ENCODE data around the gene FAM228A.
"Not testable (repeated sequence)": the region's sequence is repeated elsewhere in the genome, so short reads cannot be mapped to it uniquely, and the experiment has no call there.

Gene FAM228A

GRCh38 chr2:24174851-24175277 is at the start of gene FAM228A:
Gene FAM228A (plus strand): TSS chr2:24175053. CDS start chr2:24175481, 428 bp downstream.
- DNase-seq, result no peak

- no peak for DNase-seq
Measured at GRCh38 chr2:24125956-24126355, 48.9 kb upstream of the FAM228A start.

GRCh38 chr2:24132543-24132942 is 42.3 kb upstream of the FAM228A start:
- DNase-seq, result no peak

GRCh38 chr2:24140305-24140704 is 34.5 kb upstream of the FAM228A start:
- DNase-seq, result not testable (repeated sequence)

DNA sequence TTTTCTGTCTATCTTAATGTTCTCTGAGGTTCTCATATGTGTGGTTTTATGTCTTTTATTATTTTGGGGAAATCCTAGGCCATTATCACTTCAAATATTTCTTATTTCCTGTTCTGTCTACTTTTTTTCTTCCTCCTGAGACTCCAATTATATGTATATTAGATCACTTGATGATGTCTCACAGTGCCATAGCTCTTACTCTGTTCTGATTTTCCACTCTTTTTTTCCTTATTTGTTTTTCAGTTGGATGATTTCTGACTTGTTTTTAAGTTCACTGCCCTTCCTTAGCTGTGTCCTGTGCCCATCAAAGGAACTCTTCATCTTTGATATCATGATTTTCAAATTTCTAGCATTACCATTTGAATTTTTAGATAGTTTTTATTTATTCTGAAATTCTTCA is 27.5 kb upstream of the FAM228A start:
- DNase-seq, result no peak

DNA sequence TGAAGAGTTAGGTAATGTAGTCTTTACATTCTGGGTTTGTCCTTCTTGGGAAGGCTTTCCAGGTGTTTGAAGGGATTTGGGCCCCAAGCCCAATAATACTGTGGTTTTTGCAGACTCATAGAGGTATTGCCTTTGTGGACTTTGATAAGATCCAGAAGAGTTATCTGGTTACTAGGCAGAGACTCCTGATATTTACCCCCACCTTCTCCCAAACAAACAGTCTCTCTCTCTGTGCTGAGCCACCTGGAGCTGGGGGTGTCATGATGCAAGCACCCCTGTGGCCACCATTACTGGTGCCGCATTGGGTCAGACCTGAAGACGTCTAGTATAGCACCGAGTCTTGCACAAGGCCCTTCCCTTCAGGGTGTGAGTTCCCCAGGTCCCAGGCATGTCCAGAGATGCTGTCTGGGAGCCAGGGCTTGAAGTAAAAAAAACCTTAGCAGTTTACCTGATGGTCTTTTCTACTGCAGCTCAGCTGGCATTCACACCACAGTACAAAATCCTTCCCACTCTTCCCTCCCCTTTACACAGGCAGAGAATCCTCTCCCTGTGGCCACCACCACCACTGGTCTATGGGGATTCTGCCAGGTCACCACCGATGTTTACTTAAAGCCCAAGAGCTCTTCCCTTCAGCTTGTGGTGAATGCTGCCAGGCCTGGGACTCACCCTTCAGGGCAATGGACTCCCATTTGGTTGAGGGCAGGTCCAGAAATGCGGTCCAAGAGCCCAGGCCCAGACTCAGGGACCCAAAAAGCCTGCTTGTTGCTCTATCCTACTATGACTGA is 22.2 kb upstream of the FAM228A start:
- DNase-seq, result no peak

GRCh38 chr2:24153478-24153877 is 21.4 kb upstream of the FAM228A start:
- DNase-seq, result no peak

DNA sequence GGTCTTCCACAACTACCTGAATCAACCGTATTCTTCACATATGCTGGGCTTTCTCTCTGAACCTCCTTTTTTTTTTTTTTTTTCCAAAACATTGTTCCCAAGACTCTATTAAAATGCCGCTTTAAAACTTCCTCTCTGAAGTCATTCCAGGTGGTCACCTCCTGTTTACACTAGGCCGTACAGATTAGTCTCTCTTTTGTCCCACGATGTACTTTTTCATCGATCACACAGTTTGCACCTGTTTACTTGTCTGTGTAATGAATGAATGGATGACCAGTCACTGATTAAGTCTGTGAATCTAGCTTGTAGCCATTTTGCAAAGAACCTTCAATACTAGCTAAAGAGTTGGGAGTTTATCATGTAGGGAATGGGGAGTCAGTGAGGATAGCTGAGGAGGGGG is 16.7 kb upstream of the FAM228A start:
- DNase-seq, result no peak

DNA sequence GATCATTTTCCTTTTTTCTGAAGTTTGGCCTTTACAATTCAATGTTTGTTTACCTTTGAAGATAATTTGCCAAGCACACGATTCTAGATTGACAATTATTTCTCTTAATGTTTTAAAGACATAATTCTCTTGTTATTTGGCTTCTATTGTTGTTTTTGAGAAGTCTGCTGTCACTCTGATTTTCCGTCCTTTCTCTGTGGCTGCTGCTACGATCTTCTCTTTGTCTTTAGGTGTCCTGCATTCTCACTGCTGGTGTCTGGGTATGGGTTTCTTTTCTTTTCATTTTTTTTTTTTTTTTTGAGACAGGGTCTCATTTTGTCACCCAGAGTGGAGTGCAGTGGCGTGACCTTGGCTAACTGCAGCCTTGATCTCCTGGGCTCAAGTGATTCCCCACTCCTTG is 15.1 kb upstream of the FAM228A start:
- DNase-seq, result no peak

- no peak for DNase-seq
Measured at GRCh38 chr2:24160761-24161160, 14.1 kb upstream of the FAM228A start.

- no peak for DNase-seq
Measured at GRCh38 chr2:24162494-24162893, 12.4 kb upstream of the FAM228A start.

DNA sequence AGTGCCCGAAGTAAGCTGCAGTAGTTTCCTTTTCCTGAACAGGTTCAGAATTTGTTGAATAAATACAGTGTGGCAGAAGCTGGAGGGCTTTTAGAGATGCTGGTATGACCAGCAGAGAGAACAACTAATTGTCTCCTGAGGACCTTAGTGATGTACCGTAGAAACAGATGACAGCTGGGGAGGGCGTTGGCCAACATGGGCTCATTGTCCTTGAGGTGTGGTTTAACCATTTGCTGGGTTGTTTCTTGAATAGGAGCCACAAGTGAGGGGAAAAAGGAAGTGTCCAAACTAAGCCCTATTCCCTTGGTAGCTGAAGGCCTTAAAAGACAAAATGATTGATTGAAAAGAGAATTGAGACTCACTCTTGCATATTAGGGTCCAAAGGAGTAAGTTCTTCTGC is 11.7 kb upstream of the FAM228A start:
- DNase-seq, result no peak

DNA sequence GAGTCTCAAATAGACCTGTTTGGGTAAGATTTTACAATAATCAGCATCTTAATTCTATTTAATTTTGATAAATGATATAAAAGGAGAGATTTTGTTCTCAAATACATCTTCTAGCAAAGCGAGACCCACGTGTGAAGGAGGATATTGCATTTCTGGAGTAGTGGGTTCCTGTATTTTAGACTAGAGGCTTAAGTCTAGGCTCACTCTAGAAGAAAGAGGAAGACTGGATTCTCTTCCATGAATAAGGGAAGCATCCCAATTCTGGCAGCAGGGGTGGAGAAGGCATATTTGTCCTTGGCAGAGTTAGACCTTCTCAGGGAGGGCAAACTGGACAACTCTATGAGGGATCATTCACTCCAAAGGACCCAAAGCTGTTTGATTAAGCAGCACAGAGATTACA is 11.3 kb upstream of the FAM228A start:
- no peak for DNase-seq

GRCh38 chr2:24164416-24164973 is 10.4 kb upstream of the FAM228A start:
- DNase-seq, result peak in 3 of 14 donors; percentile 1 to 10 (median 9)

- no peak for DNase-seq
Measured at GRCh38 chr2:24169023-24169422, 5.8 kb upstream of the FAM228A start.

DNA sequence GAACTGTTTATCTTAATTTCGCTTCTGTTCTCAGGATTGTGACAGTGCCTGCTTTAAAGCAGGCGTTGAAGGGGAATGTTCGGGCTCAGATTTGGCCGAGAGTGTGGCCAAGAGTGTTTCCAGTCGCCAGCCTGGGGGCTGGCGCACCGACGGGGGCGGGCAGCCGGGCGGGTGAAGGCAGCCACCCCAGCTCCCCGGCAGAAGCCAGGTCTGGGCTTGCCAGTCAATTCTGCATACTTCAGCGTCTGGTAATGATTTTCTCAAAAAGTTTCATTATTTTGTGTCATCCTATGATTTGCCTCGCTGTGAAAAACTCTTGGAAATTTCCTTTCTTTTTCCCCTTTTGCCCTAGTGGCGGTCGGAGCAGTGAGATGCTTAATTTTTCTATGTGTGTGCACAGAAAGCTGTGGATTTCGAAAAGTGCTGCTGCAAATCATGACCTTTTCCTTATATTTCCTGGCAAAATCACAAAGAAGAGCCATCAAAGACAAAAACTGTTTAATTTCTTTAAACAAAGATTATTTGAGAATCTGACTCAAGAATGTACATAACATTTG is 856 bp downstream of the FAM228A start:
- DNase-seq, result no peak

DNA sequence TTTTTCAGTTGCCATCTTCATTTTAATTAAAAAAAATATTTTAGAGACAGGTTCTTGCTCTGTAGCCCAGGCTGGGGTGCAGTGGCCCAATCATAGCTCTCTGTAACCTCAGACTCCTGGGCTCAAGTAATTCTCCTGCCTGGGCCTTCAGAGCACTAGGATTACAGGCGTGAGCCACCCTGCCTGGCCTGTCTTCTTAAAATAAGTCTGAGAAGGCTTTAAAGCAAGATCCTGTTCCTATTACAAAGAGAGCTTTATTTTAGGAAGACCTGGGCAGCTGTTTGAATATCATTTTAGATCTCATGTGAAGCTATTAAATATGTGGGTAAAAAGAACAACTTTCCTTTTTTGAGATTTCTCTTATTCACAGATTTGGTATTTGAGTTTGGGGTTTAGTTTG is 1.5 kb downstream of the FAM228A start:
- DNase-seq, result no peak

- no peak for DNase-seq
Measured at GRCh38 chr2:24179683-24180082, 4.8 kb downstream of the FAM228A start.

- DNase-seq, result no peak
Measured at GRCh38 chr2:24181849-24182248, 7.0 kb downstream of the FAM228A start.

DNA sequence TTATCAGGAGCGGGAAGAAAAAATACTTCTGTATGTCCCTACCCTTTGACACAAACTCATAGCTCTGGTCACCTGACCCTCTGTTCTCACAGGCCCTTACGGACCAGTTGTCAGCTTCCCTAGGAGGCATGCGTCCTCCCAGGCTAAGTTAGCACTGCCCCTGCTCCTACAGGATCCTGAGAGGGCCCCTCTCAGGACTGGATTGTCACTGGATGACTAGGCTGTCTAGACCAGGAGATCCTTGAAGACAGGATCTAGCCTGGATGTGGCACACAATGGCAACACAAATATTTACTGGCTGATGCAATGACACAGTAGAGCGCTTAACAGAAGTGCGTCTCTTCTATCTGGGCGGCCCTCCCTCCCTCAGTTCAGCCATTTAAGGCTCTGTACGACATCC is 7.7 kb downstream of the FAM228A start:
- no peak for DNase-seq

DNA sequence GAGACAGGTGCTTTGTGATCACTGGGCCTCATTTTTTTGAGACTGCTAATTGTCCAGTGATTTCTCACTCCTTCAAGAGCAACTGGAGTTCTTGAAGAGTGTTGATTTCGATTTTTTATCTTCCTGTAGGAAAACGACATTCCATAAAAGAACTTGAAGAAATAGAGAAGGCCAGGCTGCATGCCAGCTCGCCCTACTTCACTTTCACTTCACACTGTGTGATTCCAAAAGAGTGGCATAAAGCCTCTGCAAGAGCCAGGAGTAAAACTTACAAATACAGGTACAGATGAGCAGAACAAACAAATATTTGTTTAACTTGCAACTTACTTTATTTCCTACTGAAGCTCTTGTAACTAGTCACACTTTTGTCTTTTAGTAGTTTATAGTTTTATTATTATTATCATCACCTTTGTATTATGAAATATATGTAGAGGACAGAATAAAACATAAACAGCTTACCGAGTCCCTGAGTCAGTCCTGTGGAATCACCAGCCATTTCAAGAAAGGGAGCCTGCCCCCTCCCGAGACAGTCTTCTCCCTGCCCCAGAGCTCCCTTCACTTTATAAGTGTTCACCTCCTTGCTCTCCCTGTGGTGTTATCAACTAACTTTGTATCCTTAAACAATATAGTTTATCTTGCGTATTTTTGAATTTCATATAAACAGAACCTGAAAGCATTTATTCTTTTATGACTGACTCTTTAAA is 8.7 kb downstream of the FAM228A start:
- DNase-seq, result no peak

DNA sequence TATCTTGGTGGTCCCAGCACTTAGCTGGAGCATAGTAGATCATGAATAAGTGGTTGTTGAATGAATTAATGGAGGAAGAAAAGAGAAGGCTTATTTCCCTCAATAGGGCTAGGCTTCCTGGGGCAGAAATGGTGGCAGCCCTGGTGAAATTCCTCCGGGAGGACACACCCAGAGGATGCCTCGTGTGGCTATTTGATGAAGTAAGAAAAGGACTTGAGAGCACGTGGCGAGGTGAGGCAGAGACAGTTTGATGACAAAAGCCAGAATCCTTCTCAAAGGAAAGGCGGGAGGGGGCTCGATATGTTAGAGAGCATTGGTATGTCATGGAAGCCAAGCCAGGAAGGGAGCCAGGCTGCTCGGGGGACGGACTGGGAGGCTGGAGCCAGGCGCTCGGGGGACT is 14.7 kb downstream of the FAM228A start:
- no peak for DNase-seq

GRCh38 chr2:24190503-24190902 is 15.7 kb downstream of the FAM228A start:
- no peak for DNase-seq
